Liver (tissue), 9 donors: ENCODE measurements around the gene TMEM179. TPM values are rescaled to one million over a fixed set of nuclear protein-coding genes. Genes with fewer than 3 reads are reported as not detected.

ENCODE experiments used
- DNase-seq: peaks from one replicate; pipeline ENCODE4 v3.0.0-alpha.2; 2017; ENCODE audit warnings: low spot score
- H3K27ac ChIP-seq, 2 donors: one replicate each; pipeline ENCODE4 v1.7.0; 2013; ENCODE audit warnings: inconsistent platforms in 2 of 2, low read length in 2 of 2, control low read depth in 1 of 2, low read depth in 1 of 2, mild to moderate bottlenecking in 1 of 2
- H3K27me3 ChIP-seq, 4 donors: one replicate each; pipeline versions ENCODE4 v1.6.1 to v1.7.0; 2013; ENCODE audit warnings: low read length in 3 of 4, inconsistent platforms in 1 of 4, mild to moderate bottlenecking in 1 of 4, moderate library complexity in 1 of 4; ENCODE audit not compliant: control insufficient read depth in 4 of 4, insufficient read depth in 4 of 4
- H3K36me3 ChIP-seq, 4 donors: one replicate each; pipeline versions ENCODE4 v1.6.1 to v1.7.0; 2013; ENCODE audit warnings: low read length in 3 of 4, mild to moderate bottlenecking in 3 of 4, low read depth in 1 of 4, moderate library complexity in 1 of 4; ENCODE audit not compliant: control insufficient read depth in 4 of 4, insufficient read depth in 3 of 4
- H3K4me1 ChIP-seq, 4 donors: one replicate each; pipeline versions ENCODE4 v1.6.1 to v1.7.0; 2013; ENCODE audit warnings: low read length in 3 of 4, mild to moderate bottlenecking in 3 of 4, moderate library complexity in 1 of 4; ENCODE audit not compliant: control insufficient read depth in 4 of 4, insufficient read depth in 4 of 4
- H3K4me3 ChIP-seq, 3 donors: one replicate each; pipeline versions ENCODE4 v1.6.1 to v1.7.0; 2013; ENCODE audit warnings: low read length in 3 of 3, control low read depth in 1 of 3, low read depth in 1 of 3, mild to moderate bottlenecking in 1 of 3
- H3K9ac ChIP-seq, 2 donors: one replicate each; pipeline ENCODE4 v1.7.0; 2013; ENCODE audit warnings: low read length in 2 of 2, mild to moderate bottlenecking in 2 of 2, moderate library complexity in 2 of 2, control low read depth in 1 of 2, low read depth in 1 of 2
- H3K9me3 ChIP-seq, 4 donors: one replicate each; pipeline versions ENCODE4 v1.6.1 to v1.7.0; 2013; ENCODE audit warnings: low read length in 3 of 4; ENCODE audit not compliant: control insufficient read depth in 4 of 4
- EGR1 ChIP-seq, 2 donors: IDR thresholded peaks; 2 replicates each; pipeline ENCODE4 v1.6.1; 2016 to 2018; ENCODE audit warnings: antibody characterized with exemption in 2 of 2, low read depth in 2 of 2
- FOXA1 ChIP-seq: IDR thresholded peaks from 2 replicates; pipeline ENCODE4 v1.6.1; 2016; ENCODE audit warnings: antibody characterized with exemption
- FOXA2 ChIP-seq: IDR thresholded peaks from 2 replicates; pipeline ENCODE4 v1.6.1; 2016; ENCODE audit warnings: antibody characterized with exemption
- GABPA ChIP-seq, 2 donors: IDR thresholded peaks in 1 of 2; conservative IDR thresholded peaks in 1 of 2; 2 replicates each; pipeline ENCODE4 v1.6.1; 2016; ENCODE audit warnings: antibody characterized with exemption in 2 of 2, mild to moderate bottlenecking in 1 of 2, moderate library complexity in 1 of 2
- HNF4A ChIP-seq, 2 donors: conservative IDR thresholded peaks; 2 replicates each; pipeline ENCODE4 v1.6.1; 2016; ENCODE audit warnings: antibody characterized with exemption in 2 of 2, mild to moderate bottlenecking in 2 of 2
- HNF4G ChIP-seq: IDR thresholded peaks from 2 replicates; pipeline ENCODE4 v1.6.1; 2016; ENCODE audit warnings: antibody characterized with exemption
- JUND ChIP-seq, 2 donors: IDR thresholded peaks; 2 replicates each; pipeline ENCODE4 v1.6.1; 2016; ENCODE audit warnings: antibody characterized with exemption in 2 of 2
- NR2F2 ChIP-seq: IDR thresholded peaks from 2 replicates; pipeline ENCODE4 v1.6.1; 2016; ENCODE audit warnings: antibody characterized with exemption
- RAD21 ChIP-seq, 2 donors: IDR thresholded peaks; 2 replicates each; pipeline ENCODE4 v1.6.1; 2016; ENCODE audit warnings: antibody characterized with exemption in 2 of 2, mild to moderate bottlenecking in 2 of 2
- RXRA ChIP-seq, 2 donors: IDR thresholded peaks; 2 replicates each; pipeline ENCODE4 v1.6.1; 2017 to 2018; ENCODE audit warnings: antibody characterized with exemption in 2 of 2, mild to moderate bottlenecking in 1 of 2
- SP1 ChIP-seq: IDR thresholded peaks from 2 replicates; pipeline ENCODE4 v1.6.1; 2018; ENCODE audit warnings: antibody characterized with exemption, mild to moderate bottlenecking
- TAF1 ChIP-seq: conservative IDR thresholded peaks from 2 replicates; pipeline ENCODE4 v1.6.1; 2016; ENCODE audit warnings: antibody characterized with exemption, mild to moderate bottlenecking
- YY1 ChIP-seq: IDR thresholded peaks from 2 replicates; pipeline ENCODE4 v1.6.1; 2016; ENCODE audit warnings: antibody characterized with exemption, mild to moderate bottlenecking
- WGBS: extraction: QIAGEN DNeasy Blood & Tissue Kit; methylation state at CpG from one replicate; pipeline ENCODE4 v1.1.7; 2013; 5-methylcytosine and 5-hydroxymethylcytosine counted together
- polyA plus RNA-seq, 2 donors: library from polyadenylated mRNA; stranded (reverse) in 1 of 2; unstranded in 1 of 2; fragments of 200-250 nt in 1 of 2; fragments of >200 nt in 1 of 2; fragmentation: Nextera tagmentation in 1 of 2; extraction: Ambion mirVana in 1 of 2; gene quantifications; one replicate each; pipeline versions ENCODE4 v1.2.1 to v1.2.3, GENCODE V29; 2013 to 2015
- total RNA-seq, 2 donors: library from RNA; depleted of rRNA; stranded (reverse); fragments of >200 nt; gene quantifications; one replicate each; pipeline ENCODE4 v1.2.3, GENCODE V29; 2014
- TF ChIP-seq, protein P1 (sequence below): fragments of 150-350 bp; IDR thresholded peaks from 2 replicates; pipeline ENCODE4 v1.5.1; 2017; ENCODE audit warnings: improper control_type of control experiment, low read depth, low read length; ENCODE audit not compliant: missing input control
- TF ChIP-seq, protein P2 (sequence below): IDR thresholded peaks from 2 replicates; pipeline ENCODE4 v1.6.1; 2016; ENCODE audit warnings: antibody characterized with exemption, mild to moderate bottlenecking
- TF ChIP-seq, protein P3 (sequence below): IDR thresholded peaks from 2 replicates; pipeline ENCODE4 v1.6.1; 2016; ENCODE audit warnings: antibody characterized with exemption
- TF ChIP-seq, protein P4 (sequence below): IDR thresholded peaks from 2 replicates; pipeline ENCODE4 v1.6.1; 2016; ENCODE audit warnings: antibody characterized with exemption
- TF ChIP-seq, protein P5 (sequence below): IDR thresholded peaks from 2 replicates; pipeline ENCODE4 v1.6.1; 2016; ENCODE audit warnings: antibody characterized with exemption
- donor health status: healthy.
- donor health status: healthy.
- donor health status: healthy.
- donor health status: healthy.
- donor health status: healthy.

TMEM179 gene
- total and polyA plus RNA-seq, 4 donors = 0.12 to 0.37 TPM; not detected in 2

DNA sequence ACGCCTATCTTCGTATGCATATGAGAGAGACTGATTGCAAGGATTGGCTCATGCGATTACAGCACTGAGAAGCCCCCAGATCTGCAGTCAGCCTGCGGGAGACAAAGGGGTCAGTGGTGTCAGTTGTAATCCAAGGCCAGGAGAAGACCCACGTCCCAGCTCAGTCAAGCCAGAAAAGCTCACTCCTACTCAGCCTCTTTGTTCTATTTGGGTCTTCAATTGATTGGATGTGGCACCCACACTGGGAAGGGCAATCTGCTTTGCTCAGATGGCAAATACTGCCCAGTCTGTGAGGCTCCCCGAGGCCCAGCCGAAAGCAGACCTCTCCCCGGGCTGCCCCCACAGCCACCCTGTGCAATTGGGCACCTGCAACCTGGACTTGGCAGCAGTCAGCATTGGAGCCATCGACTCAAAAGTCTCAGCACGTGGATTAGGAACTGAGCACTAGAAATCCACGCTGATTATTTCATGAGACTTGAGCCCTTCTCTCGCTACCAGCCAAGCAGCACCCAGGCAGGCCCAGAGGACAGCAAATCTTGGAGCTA is 39.6 kb upstream of the TMEM179 start:
- Histone ChIP-seq H3K4me1 (peaks cover 0 to 3% (median 2%) of the 10 kb centered on the region in 4 donors), H3K27me3 (no peaks in the 10 kb centered on the region), H3K9ac (no peak overlapping the region), H3K36me3 (no peaks in the 10 kb centered on the region), H3K27ac (no peak overlapping the region), H3K4me3 (no peak overlapping the region), H3K9me3 (no peaks in the 10 kb centered on the region)
- DNase-seq = no peak
- no peak for TF ChIP-seq HNF4A (conservative IDR thresholded peaks at IDR 0.05)
- no peak for TF ChIP-seq NR2F2
- no peak for TF ChIP-seq SP1
- no peak for TF ChIP-seq GABPA (IDR thresholded peaks at IDR 0.05 in 1 of 2, conservative IDR thresholded peaks at IDR 0.05 in 1 of 2)
- 84% methylated on average over 12 of the region's 12 CpGs for WGBS

DNA sequence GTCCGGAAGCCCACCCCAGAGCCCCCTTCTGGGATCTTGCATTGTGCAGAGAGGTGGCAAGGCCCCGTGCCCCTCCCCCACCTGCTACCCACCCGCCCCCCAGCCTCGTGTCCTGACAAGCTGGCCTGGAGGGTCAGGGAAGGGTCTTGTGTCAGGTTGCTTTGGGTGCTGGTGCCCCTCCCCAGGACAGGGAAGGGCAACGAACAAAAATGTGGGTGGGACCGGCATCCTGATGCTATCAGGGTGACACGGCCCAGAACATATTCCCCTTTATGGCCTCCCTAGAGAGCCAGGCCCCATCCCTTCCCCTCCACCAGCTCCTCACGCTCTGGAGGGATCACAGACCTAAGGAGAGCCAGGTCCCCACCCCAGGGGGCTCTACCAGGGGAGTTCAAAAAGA is 38.7 kb upstream of the TMEM179 start:
- no peak overlapping the region for H3K27ac ChIP-seq
- no peaks in the 10 kb centered on the region for H3K9me3 ChIP-seq
- H3K27me3 ChIP-seq = no peaks in the 10 kb centered on the region
- no peak overlapping the region for H3K9ac ChIP-seq
- TF ChIP-seq EGR1 (IDR thresholded peaks at IDR 0.05; ENCODE audit: low read depth in 2 of 2) (no peak), NR2F2 (no peak), RXRA (IDR thresholded peaks at IDR 0.05) (no peak), FOXA1 (no peak), SP1 (no peak), RAD21 (IDR thresholded peaks at IDR 0.05) (no peak), HNF4A (conservative IDR thresholded peaks at IDR 0.05) (no peak), TAF1 (no peak), GABPA (IDR thresholded peaks at IDR 0.05 in 1 of 2, conservative IDR thresholded peaks at IDR 0.05 in 1 of 2) (no peak), FOXA2 (no peak), HNF4G (no peak), YY1 (no peak), JUND (IDR thresholded peaks at IDR 0.05) (no peak)
- TF ChIP-seq, protein P1, sequence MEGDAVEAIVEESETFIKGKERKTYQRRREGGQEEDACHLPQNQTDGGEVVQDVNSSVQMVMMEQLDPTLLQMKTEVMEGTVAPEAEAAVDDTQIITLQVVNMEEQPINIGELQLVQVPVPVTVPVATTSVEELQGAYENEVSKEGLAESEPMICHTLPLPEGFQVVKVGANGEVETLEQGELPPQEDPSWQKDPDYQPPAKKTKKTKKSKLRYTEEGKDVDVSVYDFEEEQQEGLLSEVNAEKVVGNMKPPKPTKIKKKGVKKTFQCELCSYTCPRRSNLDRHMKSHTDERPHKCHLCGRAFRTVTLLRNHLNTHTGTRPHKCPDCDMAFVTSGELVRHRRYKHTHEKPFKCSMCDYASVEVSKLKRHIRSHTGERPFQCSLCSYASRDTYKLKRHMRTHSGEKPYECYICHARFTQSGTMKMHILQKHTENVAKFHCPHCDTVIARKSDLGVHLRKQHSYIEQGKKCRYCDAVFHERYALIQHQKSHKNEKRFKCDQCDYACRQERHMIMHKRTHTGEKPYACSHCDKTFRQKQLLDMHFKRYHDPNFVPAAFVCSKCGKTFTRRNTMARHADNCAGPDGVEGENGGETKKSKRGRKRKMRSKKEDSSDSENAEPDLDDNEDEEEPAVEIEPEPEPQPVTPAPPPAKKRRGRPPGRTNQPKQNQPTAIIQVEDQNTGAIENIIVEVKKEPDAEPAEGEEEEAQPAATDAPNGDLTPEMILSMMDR = no peak
- TF ChIP-seq, protein P2, sequence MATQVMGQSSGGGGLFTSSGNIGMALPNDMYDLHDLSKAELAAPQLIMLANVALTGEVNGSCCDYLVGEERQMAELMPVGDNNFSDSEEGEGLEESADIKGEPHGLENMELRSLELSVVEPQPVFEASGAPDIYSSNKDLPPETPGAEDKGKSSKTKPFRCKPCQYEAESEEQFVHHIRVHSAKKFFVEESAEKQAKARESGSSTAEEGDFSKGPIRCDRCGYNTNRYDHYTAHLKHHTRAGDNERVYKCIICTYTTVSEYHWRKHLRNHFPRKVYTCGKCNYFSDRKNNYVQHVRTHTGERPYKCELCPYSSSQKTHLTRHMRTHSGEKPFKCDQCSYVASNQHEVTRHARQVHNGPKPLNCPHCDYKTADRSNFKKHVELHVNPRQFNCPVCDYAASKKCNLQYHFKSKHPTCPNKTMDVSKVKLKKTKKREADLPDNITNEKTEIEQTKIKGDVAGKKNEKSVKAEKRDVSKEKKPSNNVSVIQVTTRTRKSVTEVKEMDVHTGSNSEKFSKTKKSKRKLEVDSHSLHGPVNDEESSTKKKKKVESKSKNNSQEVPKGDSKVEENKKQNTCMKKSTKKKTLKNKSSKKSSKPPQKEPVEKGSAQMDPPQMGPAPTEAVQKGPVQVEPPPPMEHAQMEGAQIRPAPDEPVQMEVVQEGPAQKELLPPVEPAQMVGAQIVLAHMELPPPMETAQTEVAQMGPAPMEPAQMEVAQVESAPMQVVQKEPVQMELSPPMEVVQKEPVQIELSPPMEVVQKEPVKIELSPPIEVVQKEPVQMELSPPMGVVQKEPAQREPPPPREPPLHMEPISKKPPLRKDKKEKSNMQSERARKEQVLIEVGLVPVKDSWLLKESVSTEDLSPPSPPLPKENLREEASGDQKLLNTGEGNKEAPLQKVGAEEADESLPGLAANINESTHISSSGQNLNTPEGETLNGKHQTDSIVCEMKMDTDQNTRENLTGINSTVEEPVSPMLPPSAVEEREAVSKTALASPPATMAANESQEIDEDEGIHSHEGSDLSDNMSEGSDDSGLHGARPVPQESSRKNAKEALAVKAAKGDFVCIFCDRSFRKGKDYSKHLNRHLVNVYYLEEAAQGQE = no peak
- TF ChIP-seq, protein P3, sequence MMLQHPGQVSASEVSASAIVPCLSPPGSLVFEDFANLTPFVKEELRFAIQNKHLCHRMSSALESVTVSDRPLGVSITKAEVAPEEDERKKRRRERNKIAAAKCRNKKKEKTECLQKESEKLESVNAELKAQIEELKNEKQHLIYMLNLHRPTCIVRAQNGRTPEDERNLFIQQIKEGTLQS = no peak
- TF ChIP-seq, protein P4, sequence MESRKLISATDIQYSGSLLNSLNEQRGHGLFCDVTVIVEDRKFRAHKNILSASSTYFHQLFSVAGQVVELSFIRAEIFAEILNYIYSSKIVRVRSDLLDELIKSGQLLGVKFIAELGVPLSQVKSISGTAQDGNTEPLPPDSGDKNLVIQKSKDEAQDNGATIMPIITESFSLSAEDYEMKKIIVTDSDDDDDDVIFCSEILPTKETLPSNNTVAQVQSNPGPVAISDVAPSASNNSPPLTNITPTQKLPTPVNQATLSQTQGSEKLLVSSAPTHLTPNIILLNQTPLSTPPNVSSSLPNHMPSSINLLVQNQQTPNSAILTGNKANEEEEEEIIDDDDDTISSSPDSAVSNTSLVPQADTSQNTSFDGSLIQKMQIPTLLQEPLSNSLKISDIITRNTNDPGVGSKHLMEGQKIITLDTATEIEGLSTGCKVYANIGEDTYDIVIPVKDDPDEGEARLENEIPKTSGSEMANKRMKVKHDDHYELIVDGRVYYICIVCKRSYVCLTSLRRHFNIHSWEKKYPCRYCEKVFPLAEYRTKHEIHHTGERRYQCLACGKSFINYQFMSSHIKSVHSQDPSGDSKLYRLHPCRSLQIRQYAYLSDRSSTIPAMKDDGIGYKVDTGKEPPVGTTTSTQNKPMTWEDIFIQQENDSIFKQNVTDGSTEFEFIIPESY = no peak
- TF ChIP-seq, protein P5, sequence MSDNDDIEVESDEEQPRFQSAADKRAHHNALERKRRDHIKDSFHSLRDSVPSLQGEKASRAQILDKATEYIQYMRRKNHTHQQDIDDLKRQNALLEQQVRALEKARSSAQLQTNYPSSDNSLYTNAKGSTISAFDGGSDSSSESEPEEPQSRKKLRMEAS = no peak
- DNase-seq = no peak
- 61% methylated on average over 8 of the region's 8 CpGs for whole genome bisulfite sequencing
- H3K4me3 ChIP-seq = no peak overlapping the region
- no peaks in the 10 kb centered on the region for H3K36me3 ChIP-seq
- peaks cover 0 to 5% (median 2%) of the 10 kb centered on the region in 4 donors for H3K4me1 ChIP-seq
